MCF 10A (cell line): ENCODE results near the gene NENF. TPM values are rescaled to one million over a fixed set of nuclear protein-coding genes. Genes with fewer than 3 reads are reported as not detected.
A peak's percentile ranks its signal among the peaks of the same experiment; 100 is the strongest.

Experiments
- BruUV-seq: library from RNA; stranded (reverse); fragments of 400-500 nt; replicated peaks from 2 replicates; lab custom pipeline; 2021; lab: Mats Ljungman, UMichigan
- CTCF ChIA-PET: fragments of 300-600 bp; sonication (Branson Sonifier 250); formaldehyde crosslinking; extraction: SDS; loops from one replicate; lab custom pipeline; 2021; ENCODE audit warnings: antibody characterized with exemption, inconsistent platforms; lab: Yijun Ruan, JAX
- POLR2A ChIA-PET: fragments of 300-600, 350-650 bp; sonication (Branson Sonifier 250); formaldehyde crosslinking; extraction: SDS; loops from one replicate; lab custom pipeline; 2020; ENCODE audit warnings: antibody characterized with exemption, inconsistent platforms; lab: Yijun Ruan, JAX
- DNase-seq: peaks from one replicate; pipeline ENCODE4 v3.0.0-alpha.2; 2018; ENCODE audit not compliant: unreplicated experiment
- H3K27ac Mint-ChIP-seq: one replicate; pipeline ENCODE4 v1.8.0; 2022; ENCODE audit warnings: mild to moderate bottlenecking, low read depth, mixed read lengths; ENCODE audit not compliant: unreplicated experiment
- H3K27me3 Mint-ChIP-seq: one replicate; pipeline ENCODE4 v1.8.0; 2022; ENCODE audit warnings: mixed read lengths; ENCODE audit not compliant: insufficient read depth, unreplicated experiment
- H3K36me3 Mint-ChIP-seq: one replicate; pipeline ENCODE4 v1.8.0; 2022; ENCODE audit warnings: mild to moderate bottlenecking, moderate library complexity, mixed read lengths; ENCODE audit not compliant: insufficient read depth, unreplicated experiment
- H3K4me1 Mint-ChIP-seq: one replicate; pipeline ENCODE4 v1.8.0; 2022; ENCODE audit warnings: mixed read lengths; ENCODE audit not compliant: insufficient read depth, unreplicated experiment
- H3K4me3 Mint-ChIP-seq: one replicate; pipeline ENCODE4 v1.8.0; 2022; ENCODE audit warnings: mild to moderate bottlenecking, moderate library complexity, mixed read lengths; ENCODE audit not compliant: unreplicated experiment
- H3K9me3 Mint-ChIP-seq: one replicate; pipeline ENCODE4 v1.8.0; 2022; ENCODE audit warnings: mixed read lengths; ENCODE audit not compliant: unreplicated experiment
- CTCF ChIP-seq: fragments of 200-600 bp; IDR thresholded peaks from one replicate; pipeline ENCODE4 v1.8.0; 2022; ENCODE audit warnings: antibody characterized with exemption, mild to moderate bottlenecking; ENCODE audit not compliant: unreplicated experiment
- intact Hi-C: fragments of 100-400 bp; cut with micrococcal nuclease; formaldehyde crosslinking; loops from 2 replicates; pipeline ENCODE4 v1.14.1; 2022
- total RNA-seq: library from RNA; stranded (reverse); gene quantifications from 2 replicates; pipeline ENCODE4 v1.2.3, GENCODE V29; 2022

NENF gene
- total RNA-seq, 1 experiment from 2014 or later: 110 TPM

DNA sequence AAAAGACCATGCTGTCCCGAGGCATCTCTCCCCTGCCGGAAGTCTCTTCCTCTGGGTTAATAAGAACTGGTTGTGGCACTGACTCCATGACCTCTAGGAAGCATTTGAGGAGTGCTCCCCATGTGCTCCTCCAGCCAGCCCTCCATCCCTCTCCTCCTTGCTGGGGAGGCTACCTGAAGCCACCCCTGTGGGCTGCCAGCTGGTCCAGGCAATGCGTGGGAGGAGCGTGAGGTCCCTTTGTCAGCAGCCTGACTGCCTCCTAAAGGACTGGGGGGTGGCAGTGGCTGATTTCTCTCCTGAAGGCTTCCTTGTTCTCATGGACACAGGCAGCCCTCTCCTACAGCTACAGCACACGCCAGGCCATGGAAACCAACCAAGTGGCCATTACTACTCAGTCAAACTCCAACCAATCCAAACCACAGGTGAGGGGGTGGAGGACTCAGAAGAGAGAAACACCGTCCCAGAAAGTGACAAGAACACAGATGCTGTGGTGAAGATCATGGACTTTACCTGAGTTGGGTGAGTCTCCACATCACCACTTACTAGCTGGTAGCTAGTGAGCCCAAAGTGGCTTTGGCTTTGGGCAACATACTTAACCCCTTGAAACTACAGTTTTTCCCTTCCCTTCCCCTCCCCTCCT lies 35.2 kb downstream of the NENF start:
- intact Hi-C loops: no loop called here
- ChIA-PET POLR2A (interaction anchor here (1.0 to 3.9 kb wide), 4 partner anchors 20 to 427 kb away, joined by 6 to 77 read pairs (median 22); partner anchors contain the start of gene ATF3), CTCF (interaction anchor here (1.0 to 11.7 kb wide), 7 partner anchors 10 to 432 kb away, joined by 3 to 250 read pairs (median 6); partner anchors contain the start of gene DTL)
- Mint-ChIP-seq H3K4me3 (no peak overlapping the region), H3K36me3 (peaks cover 18% of the 10 kb centered on the region), H3K9me3 (no peaks in the 10 kb centered on the region), H3K4me1 (peaks cover 10% of the 10 kb centered on the region), H3K27me3 (no peaks in the 10 kb centered on the region), H3K27ac (no peak overlapping the region)
- BruUV-seq: no TSS peak
- DNase-seq: no peak
- TF ChIP-seq CTCF: no peak

- peak overlapping the region; percentile 49 for H3K4me3 Mint-ChIP-seq
- peak; percentile 96 for DNase-seq
- no peaks in the 10 kb centered on the region for H3K27me3 Mint-ChIP-seq
- peaks cover 18% of the 10 kb centered on the region for H3K36me3 Mint-ChIP-seq
- peak overlapping the region; percentile 90 for H3K27ac Mint-ChIP-seq
- no peaks in the 10 kb centered on the region for H3K9me3 Mint-ChIP-seq
- ChIA-PET CTCF (interaction anchor here (0.6 to 11.7 kb wide), 29 partner anchors 8 to 787 kb away, joined by 3 to 250 read pairs (median 4); partner anchors contain the start of gene ATF3), POLR2A (interaction anchor here (0.6 to 3.9 kb wide), 42 partner anchors 10 to 567 kb away, joined by 3 to 77 read pairs (median 4); partner anchors contain the start of genes ATF3, DTL, FLVCR1 and NENF)
- intact Hi-C loops: no loop called here
- no TSS peak for BruUV-seq
- peaks cover 10% of the 10 kb centered on the region for H3K4me1 Mint-ChIP-seq
- no peak for TF ChIP-seq CTCF
These were observed 37.3 kb downstream of the NENF start for GRCh38 chr1:212470059-212470458.

DNA sequence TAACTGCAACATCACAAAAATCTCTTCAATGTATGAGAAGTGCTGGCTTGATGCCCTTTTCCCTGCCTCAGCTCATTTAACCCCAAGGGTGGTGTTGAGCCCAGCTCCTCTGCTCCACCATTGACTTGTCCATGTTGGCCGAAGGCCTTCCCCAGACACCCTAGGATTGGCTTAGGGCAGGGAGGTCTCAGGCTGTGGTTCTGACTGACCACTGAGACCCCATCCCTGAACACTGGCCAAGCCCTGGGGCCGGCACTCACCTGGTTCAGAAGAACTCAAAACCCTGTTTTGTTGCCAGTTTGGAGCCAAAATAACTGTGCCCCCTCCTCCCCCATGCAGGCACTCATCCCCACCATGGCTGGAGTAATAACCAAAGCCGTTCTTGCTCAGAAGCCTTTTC lies 38.6 kb downstream of the NENF start:
- Mint-ChIP-seq H3K27me3 (no peaks in the 10 kb centered on the region), H3K4me3 (no peak overlapping the region), H3K36me3 (peaks cover 18% of the 10 kb centered on the region), H3K4me1 (peaks cover 10% of the 10 kb centered on the region), H3K9me3 (no peaks in the 10 kb centered on the region), H3K27ac (no peak overlapping the region)
- POLR2A ChIA-PET: interaction anchor here (1.1 to 3.9 kb wide), 8 partner anchors 17 to 320 kb away, joined by 3 to 77 read pairs (median 12); partner anchors contain the start of genes ATF3, NSL1 and TATDN3
- intact Hi-C loops: no loop called here
- DNase-seq: no peak
- no peak for TF ChIP-seq CTCF
- CTCF ChIA-PET: interaction anchor here (0.6 to 11.7 kb wide), 16 partner anchors 10 to 523 kb away, joined by 3 to 250 read pairs (median 4); no protein-coding TSS in a partner anchor
- no TSS peak for BruUV-seq
